Stimulated activated CD4-positive, alpha-beta T cell treated with anti-CD3 and anti-CD28 coated beads, Interleukin-15, amount 100 ng/mL, for 48 hours (primary cell): Measurements from ENCODE around the gene KRTAP9-1.
"Not testable (repeated sequence)": the region's sequence is repeated elsewhere in the genome, so short reads cannot be mapped to it uniquely, and the experiment has no call there.

Experiments used
- DNase-seq, 2 donors: peaks; one replicate each; pipeline ENCODE4 v3.0.0-alpha.2; 2020; ENCODE audit warnings: low read depth in 2 of 2

The KRTAP9-1 gene

DNA sequence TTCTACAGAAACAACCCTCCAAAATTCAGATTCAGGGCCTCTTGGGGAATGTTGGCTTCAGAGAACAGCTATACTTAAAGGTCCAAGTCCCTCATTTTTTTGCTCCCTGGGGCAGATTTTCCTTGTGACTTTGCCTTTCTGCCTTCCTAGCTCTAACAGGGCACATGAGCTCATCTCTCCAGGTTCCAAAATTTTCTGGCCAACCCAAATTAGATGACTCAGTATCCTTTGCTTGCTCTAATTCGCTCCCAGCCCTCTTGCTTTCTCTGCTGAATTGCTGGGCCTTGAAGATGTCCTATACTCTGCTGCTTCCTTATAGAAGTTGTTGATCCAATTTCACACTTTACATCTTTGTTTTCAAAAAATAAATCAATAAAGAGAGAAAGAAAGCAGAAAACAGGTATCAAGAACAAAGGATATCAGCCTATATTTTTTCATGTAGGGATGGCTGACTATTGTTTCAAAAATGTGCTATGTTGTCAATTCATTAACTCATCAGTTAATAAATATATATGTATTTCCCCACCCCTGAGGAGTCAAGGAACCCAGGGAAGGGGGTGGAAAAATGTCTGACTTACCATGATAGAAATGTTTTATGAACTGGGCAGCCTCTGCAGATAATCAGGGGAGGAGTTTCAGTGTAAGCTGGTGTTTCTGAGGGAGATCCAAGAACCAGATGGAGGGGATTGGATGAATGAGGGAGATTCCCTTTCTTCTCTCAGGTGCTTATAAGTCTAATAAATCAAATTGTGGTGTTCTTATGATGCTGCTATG lies 10.7 kb upstream of the KRTAP9-1 start:
- no peak for DNase-seq

DNA sequence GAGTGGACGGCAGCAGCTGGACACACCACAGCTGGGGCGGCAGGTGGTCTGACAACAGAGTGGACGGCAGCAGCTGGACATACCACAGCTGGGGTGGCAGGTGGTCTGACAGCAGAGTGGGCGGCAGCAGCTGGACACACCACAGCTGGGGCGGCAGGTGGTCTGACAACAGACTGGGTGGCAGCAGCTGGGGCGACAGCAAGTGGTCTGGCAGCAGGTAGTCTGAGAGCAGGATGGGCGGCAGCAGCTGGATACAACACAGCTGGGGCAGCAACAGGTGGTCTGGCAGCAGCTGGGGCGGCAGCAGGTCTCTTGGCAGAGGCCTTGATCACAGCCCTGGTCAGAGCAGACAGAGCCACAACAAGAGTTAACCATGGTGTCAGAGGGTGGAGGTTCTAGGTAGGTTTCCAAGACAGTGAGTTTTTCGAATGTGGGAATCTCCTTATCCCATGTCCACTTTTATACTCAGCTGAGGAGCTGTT lies 5.2 kb upstream of the KRTAP9-1 start, which contains the start of gene KRTAP4-1:
Gene KRTAP4-1 (minus strand): TSS at position 432 of the 482 bp plus-strand sequence. CDS start 57 bp downstream, at position 375.
- DNase-seq: no peak

DNA sequence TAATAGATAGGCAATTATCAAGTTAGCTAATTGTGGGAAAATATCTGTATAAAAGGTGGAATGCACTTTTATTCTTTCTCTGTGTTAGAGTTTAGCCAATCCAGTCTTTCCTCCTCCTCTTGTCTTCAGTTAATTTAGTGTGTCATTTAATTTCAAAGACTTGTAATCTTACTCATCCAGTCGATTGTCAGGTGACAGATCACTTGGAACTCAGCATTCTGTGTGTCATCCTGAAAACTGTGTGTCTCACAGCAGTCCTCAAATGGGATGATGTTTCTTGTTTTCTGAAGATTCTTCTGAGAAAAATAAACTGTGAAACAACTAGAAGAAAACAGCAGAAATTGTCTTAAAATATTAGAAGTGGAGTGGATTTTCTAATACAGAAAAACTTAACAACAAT lies 4.7 kb upstream of the KRTAP9-1 start:
- no peak for DNase-seq

DNA sequence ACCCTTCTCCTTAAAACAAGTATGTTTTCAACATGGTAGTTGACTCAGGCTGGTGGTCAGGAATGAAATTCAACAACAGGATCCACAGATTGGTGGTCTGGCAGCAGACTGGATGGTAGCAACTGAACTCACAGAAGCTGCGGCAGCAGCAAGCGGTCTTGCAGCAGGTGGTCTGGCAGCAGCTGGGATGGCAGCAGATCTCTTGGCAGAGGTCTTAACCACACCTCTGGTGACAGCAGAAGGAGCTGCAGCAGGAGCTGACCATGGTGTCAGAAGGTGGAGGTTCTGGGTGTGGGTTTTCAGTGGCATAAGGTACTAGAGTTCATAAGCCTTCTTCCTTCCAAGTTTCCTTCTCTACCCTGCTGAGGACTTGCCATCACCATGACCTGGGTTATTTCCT lies 2.8 kb upstream of the KRTAP9-1 start:
- no peak for DNase-seq

DNA sequence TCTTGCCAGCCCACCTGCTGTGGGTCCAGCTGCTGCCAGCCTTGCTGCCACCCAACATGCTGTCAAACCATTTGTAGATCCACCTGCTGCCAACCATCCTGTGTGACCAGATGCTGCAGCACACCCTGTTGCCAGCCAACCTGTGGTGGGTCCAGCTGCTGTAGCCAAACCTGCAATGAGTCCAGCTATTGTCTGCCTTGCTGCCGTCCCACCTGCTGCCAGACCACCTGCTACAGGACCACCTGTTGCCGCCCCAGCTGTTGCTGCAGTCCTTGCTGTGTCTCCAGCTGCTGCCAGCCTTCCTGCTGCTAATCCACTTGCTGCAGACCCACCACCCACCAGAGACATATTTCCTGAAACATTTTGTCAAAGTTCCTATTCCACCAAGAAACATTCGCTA lies 641 bp downstream of the KRTAP9-1 start:
- DNase-seq: no peak

DNA sequence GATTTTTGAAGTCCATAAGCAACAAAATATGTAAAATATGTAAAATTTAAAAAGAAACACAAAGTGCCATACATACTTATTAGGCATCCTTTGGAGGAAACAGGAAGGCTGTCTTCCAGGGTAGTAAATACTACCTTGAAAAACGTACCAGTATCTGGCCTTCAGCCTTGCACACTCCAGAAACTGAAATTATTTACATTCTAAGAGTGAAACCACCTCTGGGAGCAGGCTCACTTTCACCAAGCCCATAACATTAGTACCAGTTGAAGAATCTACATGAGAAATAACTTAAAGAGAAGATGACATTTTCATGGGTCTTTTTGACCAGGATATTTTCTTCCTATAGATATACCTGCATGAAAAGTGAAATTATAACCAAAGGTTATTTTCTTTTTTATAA lies 6.4 kb downstream of the KRTAP9-1 start:
- no peak for DNase-seq

DNA sequence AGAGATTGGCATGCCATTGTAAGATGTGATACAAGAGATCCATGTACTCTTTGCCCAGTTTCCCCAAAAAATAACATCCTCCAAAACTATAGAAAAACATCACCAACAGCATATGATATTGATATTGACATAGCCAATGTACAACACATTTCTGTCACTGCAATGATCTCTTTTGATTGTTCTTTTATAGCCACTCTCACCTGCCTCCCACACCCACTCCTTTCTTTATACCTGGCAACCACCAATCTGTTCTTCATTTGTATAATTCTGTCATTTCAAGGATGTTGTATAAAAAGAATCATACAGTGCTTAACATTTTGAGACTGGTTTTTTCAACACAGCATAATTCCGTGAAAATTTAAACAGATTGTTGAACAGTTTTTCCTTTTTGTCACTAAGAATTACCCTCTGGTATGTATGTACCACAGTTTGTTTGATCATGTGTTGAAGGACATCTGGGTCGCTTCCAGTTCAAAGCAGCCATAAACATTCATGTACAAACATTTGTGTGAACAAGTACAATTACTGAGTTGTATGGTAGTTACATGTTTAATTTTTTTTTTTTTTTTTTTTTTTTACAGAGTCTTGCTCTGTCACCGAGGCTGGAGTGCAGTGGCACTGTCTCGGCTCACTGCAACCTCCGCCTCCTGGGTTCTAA lies 9.9 kb downstream of the KRTAP9-1 start:
- no peak for DNase-seq

DNA sequence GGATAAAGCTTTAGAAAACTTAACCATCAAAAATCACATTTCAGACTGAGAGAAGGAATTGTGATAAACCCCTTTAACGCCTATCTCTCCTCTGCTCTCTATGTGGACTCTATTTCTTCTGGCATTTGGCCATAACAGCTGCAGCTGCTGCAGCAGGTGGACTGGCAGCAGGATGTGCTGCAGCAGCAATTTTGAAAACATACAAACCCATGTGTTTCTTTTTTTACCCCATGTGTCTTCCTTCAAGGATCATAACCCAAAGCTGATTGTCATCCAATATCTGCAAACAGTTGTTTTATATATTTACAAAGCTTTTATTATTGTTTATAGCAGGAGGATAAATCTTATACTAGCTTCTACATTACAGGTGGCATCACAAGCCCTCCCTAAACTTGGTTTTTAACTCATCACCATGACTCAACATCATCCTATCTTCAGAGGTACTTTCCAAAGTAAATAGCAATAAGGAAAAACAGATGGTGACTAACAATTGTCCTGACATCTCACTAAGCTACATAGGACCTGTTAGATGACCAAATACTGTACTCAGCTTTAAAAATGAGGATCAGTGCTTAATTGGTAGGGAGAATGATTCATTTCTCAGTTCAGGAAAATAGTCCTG lies 22.3 kb downstream of the KRTAP9-1 start:
- no peak for DNase-seq

DNA sequence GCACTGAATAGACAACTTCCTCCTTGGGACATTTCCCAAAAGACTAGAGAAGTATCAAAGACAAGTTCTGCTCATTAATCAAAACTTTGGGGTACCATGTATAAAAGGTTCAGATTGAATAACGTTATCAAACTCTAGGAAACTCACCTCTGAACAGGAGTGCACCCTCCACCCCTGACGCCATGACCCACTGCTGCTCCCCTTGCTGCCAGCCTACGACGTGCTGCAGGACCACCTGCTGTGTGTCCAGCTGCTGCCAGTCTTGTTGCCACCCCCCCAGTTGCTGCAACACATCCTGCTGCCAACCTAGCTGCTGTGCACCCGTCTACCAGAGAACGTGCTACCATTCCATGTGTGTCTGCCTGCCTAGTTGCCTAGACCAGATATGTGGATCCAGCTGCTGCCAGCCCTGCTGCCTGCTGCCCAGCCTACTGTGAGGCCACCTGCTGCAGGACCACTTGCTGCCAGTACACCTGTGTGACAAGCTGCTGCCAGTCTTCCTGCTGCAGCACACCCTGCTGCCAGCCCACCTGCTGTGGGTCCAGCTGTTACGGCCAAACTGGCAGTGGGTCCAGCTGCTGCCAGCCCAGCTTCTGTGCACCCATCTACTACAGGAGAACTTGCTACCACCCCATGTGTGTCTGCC lies 23.0 kb downstream of the KRTAP9-1 start:
- no peak for DNase-seq

DNA sequence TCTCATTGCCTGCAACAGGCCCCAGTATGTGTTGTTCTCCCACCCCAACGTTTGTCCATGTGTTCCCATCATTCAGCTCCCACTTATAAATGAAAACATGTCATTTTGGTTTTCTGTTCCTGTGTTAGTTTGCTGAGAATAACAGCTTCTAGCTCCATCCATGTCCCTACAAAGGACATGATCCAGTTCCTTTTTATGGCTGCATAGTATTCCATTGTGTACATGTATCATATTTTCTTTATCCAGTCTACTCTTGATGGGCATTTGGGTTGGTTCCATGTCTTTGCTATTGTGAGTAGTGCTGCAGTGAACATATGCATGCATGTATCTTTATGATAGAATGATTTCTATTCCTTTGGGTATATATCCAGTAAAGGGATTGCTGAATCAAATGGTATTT lies 26.0 kb downstream of the KRTAP9-1 start:
- no peak for DNase-seq

DNA sequence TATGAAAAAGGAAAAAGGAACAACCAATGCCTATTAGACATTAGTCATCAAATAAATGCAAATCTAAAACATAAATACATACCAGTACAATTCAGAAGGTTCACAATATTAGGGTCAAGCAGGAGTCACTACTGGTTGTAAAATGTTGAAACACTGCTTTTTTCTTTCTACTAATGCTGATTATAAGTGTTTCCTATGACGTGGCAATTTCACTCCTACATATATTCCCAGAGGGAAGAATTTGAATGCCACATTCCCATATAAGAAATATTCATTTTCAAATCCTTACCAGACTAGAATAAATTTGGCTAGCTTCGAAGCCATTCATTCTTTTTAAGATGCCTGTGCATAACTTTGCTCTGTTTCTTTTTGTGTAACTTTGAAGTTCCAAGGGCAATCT lies 34.1 kb downstream of the KRTAP9-1 start:
- DNase-seq: no peak

DNA sequence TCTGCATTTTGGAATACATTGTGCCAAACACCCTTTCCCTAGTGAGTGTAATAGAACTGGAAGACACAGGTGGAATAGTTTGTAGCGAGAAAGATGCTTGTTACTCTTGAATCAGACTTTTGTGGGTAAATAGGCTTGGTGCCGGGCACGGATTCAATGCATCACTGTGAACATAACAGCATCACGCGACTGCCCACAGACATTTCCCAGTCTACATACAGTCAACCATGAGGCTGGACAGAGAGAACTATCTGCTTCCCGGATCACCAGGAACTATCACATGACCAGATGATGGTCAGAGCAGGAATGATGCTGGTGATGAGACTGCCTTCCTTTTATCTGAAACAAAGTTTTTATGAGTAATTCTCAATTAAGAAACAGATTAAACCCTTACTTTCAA lies 36.4 kb downstream of the KRTAP9-1 start:
- DNase-seq: no peak

DNA sequence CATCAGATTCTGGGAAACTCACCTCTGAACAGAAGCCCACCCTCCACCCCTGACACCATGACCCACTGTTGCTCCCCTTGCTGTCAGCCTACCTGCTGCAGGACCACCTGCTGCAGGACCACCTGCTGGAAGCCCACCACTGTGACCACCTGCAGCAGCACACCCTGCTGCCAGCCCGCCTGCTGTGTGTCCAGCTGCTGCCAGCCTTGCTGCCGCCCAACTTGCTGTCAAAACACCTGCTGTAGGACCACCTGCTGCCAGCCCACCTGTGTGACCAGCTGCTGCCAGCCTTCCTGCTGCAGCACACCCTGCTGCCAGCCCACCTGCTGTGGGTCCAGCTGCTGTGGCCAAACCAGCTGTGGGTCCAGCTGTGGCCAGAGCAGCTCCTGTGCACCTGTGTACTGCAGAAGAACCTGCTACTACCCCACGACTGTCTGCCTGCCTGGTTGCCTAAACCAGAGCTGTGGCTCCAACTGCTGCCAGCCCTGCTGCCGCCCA lies 37.0 kb downstream of the KRTAP9-1 start, which contains the start of gene KRTAP9-2:
Gene KRTAP9-2 (plus strand): TSS at position 51 of the 498 bp plus-strand sequence. CDS start 7 bp downstream, at position 58.
- DNase-seq: not testable (repeated sequence)

DNA sequence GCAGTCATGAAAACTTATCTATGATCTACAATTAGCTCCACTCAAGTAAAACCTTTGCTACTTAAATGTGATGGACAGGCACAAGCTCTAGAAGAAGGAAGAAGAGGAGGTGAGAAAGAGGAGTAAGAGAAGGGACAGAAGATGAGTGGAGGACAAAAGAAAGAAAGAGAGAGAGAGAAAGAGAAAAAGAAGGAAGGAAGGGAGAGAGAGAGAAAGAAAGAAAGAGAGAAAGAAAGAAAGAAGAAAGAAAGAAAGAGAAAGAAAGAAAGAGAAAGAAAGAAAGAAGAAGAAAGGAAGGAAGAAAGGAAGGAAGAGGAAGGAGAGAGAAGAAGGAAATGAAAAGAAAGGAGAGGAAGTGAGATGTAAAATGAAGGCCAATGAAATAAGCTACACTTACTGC lies 40.4 kb downstream of the KRTAP9-1 start:
- DNase-seq: no peak

DNA sequence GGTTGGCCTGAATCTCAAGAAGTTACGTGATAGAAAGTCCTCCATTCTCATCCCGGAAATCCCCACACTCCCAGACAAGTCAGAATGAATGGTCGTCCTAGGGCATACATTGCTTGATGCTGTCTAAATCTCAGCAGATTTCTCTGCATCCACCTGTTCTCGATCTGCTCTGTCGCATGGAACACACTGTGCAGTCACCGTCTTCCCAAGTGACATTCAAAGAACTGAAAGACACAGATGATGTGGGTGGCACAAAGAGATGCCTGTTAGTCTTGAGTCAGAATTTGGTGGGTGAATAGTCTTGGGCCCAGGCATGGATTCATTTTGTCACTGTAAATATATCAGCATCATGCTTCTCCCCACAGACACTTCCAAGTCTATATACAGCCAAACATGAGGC lies 42.0 kb downstream of the KRTAP9-1 start:
- DNase-seq: no peak

DNA sequence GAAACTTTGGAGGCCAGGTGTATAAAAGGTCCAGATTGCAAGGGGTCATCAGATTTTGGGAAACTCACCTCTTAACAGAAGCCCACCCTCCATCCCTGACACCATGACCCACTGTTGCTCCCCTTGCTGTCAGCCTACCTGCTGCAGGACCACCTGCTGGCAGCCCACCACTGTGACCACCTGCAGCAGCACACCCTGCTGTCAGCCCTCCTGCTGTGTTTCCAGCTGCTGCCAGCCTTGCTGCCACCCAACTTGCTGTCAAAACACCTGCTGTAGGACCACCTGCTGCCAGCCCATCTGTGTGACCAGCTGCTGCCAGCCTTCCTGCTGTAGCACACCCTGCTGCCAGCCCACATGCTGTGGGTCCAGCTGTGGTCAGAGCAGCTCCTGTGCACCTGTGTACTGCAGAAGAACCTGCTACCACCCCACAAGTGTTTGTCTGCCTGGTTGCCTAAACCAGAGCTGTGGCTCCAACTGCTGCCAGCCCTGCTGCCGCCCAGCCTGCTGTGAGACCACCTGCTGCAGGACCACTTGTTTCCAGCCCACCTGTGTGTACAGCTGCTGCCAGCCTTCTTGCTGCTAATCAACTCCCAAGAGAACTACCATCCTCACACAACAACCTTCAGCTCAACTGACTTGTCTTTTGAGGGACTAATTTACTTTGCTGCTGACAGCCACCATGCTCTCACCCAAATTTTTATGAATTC lies 42.9 kb downstream of the KRTAP9-1 start, which contains the start of gene KRTAP9-3:
Gene KRTAP9-3 (plus strand): TSS at position 51 of the 707 bp plus-strand sequence. CDS start 53 bp downstream, at position 104.
- DNase-seq: not testable (repeated sequence)

DNA sequence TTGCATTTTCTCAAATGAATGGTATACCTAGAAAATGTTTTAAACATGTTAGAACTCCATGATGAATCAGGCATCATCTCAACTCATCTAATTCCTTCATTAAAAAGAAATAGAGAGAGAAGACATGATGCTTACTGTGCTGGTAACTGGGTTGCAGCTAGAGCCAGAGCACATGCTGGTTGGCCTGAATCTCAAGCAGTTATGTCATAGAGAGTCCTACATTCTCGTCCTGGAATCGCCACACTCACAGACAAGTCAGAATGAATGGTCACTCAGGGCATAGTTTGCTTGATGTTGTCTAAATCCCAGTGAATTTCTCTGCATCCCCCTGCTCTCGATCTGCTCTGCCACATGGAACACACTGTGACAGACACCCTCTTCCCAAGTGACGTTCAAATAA lies 47.4 kb downstream of the KRTAP9-1 start:
- DNase-seq: not testable (repeated sequence)

DNA sequence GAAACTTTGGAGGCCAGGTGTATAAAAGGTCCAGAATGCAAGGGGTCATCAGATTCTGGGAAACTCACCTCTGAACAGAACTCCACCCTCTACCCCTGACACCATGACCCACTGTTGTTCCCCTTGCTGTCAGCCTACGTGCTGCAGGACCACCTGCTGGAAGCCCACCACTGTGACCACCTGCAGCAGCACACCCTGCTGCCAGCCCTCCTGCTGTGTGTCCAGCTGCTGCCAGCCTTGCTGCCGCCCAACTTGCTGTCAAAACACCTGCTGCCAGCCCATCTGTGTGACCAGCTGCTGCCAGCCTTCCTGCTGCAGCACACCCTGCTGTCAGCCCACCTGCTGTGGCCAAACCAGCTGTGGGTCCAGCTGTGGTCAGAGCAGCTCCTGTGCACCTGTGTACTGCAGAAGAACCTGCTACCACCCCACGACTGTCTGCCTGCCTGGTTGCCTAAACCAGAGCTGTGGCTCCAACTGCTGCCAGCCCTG lies 48.3 kb downstream of the KRTAP9-1 start, which contains the start of gene KRTAP9-8:
Gene KRTAP9-8 (plus strand): TSS at position 51 of the 489 bp plus-strand sequence. CDS start 53 bp downstream, at position 104.
- DNase-seq: not testable (repeated sequence)
